K562 (cell line): ENCODE results near the gene AMPD3.

ENCODE experiments used
- ARID3B ChIP-seq: fragments of 250-450 bp; sonication (Bioruptor Pico); IDR thresholded peaks from 2 replicates; pipeline ENCODE4 v1.4.0; 2020; ENCODE audit warnings: borderline replicate concordance
- ATF1 ChIP-seq, 2 experiments: fragments of 450-650 bp in 1 of 2; IDR thresholded peaks; 2 replicates each; pipeline ENCODE4 v1.6.1; 2016; ENCODE audit warnings: missing compliant biosample characterization in 1 of 2, missing genetic modification characterization in 1 of 2
- BHLHE40 ChIP-seq: IDR thresholded peaks from 2 replicates; pipeline ENCODE4 v1.6.1; 2011; ENCODE audit warnings: low read length, improper control_type of control experiment
- IRF2 ChIP-seq: sonication (generic); formaldehyde crosslinking; IDR thresholded peaks from 2 replicates; pipeline ENCODE4 v1.8.1; 2022; ENCODE audit warnings: mild to moderate bottlenecking, missing genetic modification reagents
- MEIS2 ChIP-seq: fragments of 450-650 bp; IDR thresholded peaks from 2 replicates; pipeline ENCODE4 v1.6.1; 2014; ENCODE audit warnings: mild to moderate bottlenecking; ENCODE audit not compliant: partially characterized antibody
- NR2C2 ChIP-seq, 2 experiments: fragments of 200-800 bp in 1 of 2; sonication (Bioruptor generic) in 1 of 2; sonication (generic) in 1 of 2; formaldehyde crosslinking in 1 of 2; IDR thresholded peaks; 2 replicates each; pipeline versions ENCODE4 v1.6.1 to v1.8.0; 2016 to 2022; ENCODE audit warnings: mild to moderate bottlenecking in 1 of 2, missing compliant biosample characterization in 1 of 2, missing genetic modification characterization in 1 of 2, missing genetic modification reagents in 1 of 2
- RNF2 ChIP-seq: sonication (generic); IDR thresholded peaks from 2 replicates; pipeline ENCODE4 v1.6.1; 2016
- SRF ChIP-seq, 2 experiments: fragments of 250-450, 450-650 bp in 1 of 2; sonication (Bioruptor Pico) in 1 of 2; sonication (generic) in 1 of 2; formaldehyde crosslinking; IDR thresholded peaks; 2 replicates each; pipeline versions ENCODE4 v1.5.0 to v1.5.1; 2020 to 2022; ENCODE audit warnings: mild to moderate bottlenecking in 1 of 2, missing genetic modification reagents in 1 of 2
- TAF7 ChIP-seq: fragments of 450-650 bp; IDR thresholded peaks from 2 replicates; pipeline ENCODE4 v1.6.1; 2016; ENCODE audit warnings: missing genetic modification characterization, missing compliant biosample characterization
- TCF7L2 ChIP-seq: fragments of 150-350 bp; IDR thresholded peaks from 2 replicates; pipeline ENCODE4 v1.6.1; 2016; ENCODE audit warnings: low read depth, mild to moderate bottlenecking, low read length, moderate library complexity
- ZNF347 ChIP-seq: fragments of 450-650 bp; formaldehyde crosslinking; IDR thresholded peaks from 2 replicates; pipeline ENCODE4 v1.4.0; 2020; ENCODE audit warnings: low read depth, mild to moderate bottlenecking, moderate library complexity

- TF ChIP-seq TAF7 (tag) (no peak), ARID3B (CRISPR knock-in tag) (no peak), TCF7L2 (no peak), ATF1 (CRISPR knock-in tag; IDR thresholded peaks at IDR 0.05) (no peak), ATF1 (tag; IDR thresholded peaks at IDR 0.05) (no peak), SRF (CRISPR knock-in tag; IDR thresholded peaks at IDR 0.05) (no peak), BHLHE40 (no peak), IRF2 (no peak), MEIS2 (no peak), ZNF347 (no peak), RNF2 (no peak), NR2C2 (CRISPR knock-in tag; IDR thresholded peaks at IDR 0.05) (no peak), NR2C2 (tag; IDR thresholded peaks at IDR 0.05) (no peak)
These were observed 28.6 kb upstream of the AMPD3 start for GRCh38 chr11:10426475-10426874.
